HL-60/S4 treated with phorbol 12-myristate 13-acetate at 8.2 ng/mL for 4 days and 3 days (cell line): ENCODE results near the gene PNMA8B.

Experiments
- in situ Hi-C: fragments of 300-500 bp; cut with MboI; formaldehyde crosslinking; loops from 2 replicates; pipeline ENCODE4 v1.15.0; 2022; ENCODE audit warnings: low sequenced_read_pairs

Gene PNMA8B

DNA sequence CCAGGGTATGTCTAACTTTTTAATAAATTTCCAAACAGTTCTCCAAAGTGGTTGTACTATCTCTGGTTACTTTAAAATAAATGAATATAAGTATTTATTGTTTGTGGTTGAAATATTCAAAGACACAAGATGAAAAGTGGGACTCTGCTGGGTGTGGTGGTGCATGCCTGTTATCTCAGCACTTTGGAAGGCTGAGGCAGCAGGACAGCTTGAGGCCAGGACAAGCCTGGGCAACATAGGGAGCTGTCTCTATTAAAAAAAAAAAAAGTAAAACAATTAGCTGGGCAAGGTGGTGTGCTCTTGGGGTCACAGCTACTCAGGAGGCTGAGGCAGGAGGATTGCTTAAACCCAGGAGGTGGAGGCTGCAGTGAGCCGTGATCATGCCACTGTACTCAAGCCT is 34.7 kb downstream of the PNMA8B start:
- in situ Hi-C loops: no loop called here

DNA sequence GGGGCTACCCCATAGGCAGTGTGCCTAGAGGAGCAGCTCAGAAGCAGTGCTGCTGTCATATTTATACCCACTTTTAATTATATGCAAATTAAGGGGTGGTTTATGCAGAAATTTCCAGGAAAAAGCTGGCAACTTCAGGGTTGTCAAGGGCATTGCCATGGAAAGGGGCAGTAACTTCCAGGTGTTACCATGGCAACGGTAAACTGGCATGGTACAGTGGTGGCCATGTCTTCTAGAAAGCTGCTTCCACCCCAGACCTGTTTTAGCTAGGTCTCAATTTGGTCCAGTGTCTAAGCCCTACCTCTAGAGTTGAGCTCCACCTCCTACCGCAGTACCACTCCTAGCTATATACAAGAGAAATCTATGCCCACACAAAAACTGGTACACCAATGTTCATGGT is 35.6 kb downstream of the PNMA8B start:
- in situ Hi-C loops: no loop called here

DNA sequence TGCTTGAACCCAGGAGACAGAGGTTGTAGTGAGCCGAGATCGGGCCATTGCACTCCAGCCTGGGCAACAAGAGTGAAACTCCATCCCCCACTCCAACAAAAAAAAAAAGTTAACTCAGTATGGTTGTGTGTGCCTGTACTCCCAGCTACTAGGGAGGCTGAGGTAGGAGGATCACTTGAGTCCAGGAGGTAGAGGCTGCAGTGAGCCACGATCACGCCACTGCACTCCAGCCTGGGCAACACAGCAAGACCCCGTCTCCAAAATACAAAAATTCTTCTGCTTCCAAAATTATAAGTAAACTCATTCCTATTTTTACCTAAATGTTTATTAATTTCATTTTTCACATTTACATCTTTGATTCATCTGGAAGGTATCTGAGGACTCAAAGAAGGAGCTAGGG is 38.7 kb downstream of the PNMA8B start:
- in situ Hi-C loops: no loop called here

DNA sequence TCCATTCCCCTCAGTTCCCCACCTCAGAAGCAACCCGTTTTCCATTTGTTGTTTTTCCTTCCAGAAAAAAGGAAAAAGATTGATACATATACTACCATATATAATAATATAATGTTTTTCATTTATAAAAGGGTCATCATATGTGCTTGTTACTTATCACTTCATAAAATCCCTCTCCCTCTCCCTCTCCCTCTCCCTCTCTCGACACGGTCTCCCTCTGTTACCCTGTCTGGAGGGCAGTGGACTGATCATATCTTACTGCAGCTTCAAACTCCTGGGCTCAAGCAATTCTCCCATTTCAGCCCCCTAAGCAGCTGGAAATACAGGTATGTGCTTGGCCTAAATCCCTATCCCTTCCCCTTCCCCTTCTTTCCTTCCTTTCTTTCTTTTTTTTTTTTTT is 41.4 kb downstream of the PNMA8B start:
- in situ Hi-C loops: no loop called here

DNA sequence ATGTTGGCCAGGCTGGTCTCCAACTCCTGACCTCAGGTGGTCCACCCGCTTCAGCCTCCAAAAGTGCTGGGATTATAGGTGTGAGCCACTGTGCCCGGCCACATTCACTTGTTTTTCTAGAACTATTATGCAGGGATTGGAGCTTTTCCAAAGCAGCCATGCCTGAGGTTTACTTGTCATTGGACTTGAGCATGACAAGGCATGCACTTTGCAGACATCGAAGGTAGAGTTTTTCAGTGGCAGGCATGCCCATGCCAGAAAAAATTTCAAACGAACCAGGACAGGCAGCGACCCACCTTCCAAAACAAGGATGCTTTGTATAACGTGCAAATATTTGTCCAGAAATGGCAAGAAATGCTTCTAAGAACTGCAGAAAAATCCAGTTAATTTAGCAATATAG is 42.0 kb downstream of the PNMA8B start:
- in situ Hi-C loops: no loop called here

DNA sequence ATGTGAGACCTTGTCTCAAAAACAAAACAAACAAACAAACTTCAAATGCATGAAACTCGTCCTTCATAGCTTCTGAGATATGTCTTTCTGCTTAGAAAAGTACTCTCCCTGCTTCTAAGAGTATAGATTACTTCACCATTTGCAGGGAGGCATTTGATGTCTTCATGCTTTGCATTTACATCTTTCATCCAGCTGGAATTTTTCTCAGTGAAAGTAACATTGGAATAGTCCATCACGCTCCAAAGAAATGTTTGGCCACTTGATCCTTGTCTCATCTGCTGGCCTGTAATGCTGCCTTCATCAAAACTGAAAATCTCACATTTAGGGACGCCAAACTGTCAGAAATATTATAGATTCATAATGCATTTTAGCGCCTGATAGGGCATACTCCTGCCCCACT is 43.5 kb downstream of the PNMA8B start:
- in situ Hi-C loops: no loop called here

DNA sequence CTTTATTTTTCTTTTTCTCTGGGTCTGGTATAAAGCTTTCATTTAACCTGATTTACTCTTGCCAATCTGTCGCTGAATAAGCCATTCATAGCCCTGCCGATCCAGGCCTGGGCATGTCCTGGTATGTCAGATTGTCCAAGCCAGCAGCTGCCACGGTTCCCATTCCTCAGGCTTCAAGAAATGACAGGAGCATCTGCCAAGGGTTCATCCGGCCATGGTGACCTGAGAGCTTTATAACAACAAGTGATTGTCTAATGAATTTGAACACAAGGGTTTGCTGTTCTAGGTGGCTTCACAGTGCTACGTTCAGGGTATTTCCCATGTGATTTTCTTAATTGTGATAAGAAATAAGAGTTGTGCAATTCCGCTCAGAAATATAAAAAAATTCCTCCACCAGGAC is 44.3 kb downstream of the PNMA8B start:
- in situ Hi-C loops: no loop called here

DNA sequence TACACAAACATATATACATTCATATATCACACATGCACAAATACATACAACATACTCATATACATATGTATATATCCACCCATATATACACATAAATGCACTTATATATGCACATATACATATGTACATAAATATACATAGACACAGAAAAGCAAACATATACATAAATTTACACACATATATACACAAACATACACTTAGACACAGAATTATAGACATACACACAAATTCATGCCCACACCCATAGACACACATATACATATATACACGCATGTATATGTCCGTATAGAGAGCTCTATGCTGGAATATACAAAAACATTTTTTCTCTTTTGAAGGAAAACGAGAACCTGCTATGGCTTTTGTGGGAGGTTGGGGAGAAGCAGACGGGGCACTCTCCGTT is 44.9 kb downstream of the PNMA8B start:
- in situ Hi-C loops: no loop called here

DNA sequence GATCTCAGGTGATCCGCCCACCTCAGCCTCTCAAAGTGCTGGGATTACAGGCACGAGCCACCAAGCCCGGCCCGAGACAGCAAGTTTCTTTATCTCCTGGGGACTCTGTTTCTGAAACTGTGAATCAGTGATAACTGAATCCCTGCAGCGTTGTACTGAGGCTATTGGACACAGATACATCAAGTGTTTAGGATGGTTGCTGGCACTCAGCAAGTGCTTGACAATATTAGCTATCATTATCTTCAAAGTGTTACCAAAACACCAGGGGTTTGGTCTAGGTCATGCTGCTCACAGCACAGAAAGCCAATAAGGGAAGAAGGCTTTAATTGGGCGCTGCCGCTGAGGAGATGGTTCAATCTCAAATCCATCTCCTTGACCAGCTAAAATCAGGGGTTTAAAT is 46.4 kb downstream of the PNMA8B start:
- in situ Hi-C loops: no loop called here

DNA sequence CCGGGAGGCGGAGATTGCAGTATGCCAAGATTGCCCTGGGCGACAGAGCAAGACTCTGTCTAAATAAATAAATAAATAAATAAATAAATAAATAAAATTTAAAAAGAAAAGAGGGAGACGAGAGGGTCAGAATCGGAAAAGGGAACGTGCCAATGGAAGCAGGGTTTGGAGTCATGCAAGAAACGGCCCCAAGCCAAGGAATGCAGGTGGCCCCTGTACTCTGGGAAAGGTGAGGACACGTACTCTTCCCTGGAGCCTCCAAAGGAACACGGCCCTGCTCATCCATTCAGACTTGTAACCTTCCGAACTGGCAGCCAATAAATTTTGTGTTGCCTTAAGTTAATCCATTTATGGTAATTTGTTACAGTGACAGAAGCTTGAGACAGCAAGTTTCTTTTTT is 47.1 kb downstream of the PNMA8B start:
- in situ Hi-C loops: no loop called here

DNA sequence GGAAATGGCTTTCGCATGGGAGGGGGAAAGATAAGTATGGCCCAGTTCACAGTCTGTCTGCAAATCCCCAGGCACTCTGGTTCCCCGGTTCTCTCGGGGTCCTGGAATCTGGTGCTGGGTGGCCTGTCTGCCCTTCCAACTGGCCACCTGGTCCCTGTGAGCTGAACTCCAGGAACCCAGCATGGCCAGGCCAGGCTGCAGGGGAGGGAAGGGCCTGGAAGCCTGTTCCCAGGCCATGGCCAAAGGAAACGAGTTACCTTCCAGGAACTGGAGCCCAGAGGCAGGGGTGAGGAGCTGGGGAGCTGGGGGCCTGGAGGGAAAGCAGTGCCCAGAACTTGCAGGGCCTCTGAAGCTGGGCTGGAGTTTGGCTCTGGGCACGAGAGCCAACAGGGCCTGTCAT is 47.8 kb downstream of the PNMA8B start:
- in situ Hi-C loops: no loop called here

DNA sequence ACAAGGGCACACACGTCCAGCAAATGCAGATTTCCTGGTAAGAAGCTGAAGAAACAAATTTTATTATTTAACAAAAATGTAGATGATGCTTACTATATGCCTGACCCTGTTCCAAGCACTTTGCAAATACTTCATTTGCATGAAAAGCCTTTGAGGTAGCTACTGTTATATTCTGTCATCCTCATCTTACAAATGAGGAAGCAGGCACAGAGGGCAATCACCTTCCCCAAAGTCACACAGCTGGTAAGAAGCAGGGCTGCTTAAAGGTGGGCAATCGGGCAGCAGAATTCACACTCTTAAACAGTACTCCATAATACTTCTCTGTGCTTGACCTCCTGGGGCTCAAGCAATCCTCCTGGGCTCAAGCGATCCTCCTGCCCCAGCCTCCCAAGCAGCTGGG is 48.7 kb downstream of the PNMA8B start:
- in situ Hi-C loops: no loop called here

DNA sequence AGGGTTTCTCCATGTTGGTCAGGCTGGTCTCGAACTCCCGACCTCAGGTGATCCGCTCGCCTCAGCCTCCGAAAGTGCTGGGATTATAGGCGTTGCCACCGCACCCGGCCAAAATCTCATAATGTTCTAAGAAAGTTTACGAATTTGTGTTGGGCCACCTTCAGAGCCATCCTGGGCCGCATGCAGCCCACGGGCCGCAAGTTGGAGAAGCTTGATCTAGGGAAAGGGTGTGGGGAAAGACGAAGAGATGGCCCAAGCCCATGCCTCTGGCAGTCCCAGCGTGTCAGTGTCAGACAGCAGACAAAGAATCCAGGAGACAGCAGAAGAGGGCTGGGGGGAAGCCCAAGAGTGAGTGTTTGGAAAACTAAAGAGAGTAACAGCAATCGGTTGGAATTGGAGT is 49.6 kb downstream of the PNMA8B start:
- in situ Hi-C loops: no loop called here

DNA sequence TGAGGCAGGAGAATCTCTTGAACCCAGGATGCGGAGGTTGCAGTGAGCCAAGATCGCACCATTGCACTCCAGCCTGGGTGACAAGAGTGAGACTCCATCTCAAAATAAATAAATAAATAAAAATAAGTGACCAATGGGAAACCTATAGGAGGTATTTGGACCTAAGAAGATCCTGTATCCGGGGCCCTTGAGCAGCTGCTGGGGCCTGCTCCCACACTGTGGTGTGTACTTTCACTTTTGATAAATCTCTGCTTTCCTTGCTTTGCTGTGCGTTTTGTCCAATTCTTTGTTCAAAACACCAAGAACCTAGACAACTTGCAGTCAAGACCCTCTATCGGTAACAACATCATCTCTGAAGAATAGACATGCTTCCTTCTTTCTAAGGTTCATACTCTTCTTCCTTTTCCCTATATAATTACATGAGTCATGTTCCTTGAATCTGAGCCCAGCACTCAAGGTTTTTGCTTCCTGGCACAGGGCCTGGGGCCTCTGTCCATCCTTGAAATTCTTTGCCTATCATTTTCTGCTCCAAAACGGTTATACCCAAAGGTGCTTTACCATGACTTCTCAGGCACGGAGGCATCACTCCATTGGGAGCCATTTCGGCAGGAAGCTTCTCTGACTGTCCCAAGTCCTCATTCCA is 52.7 kb downstream of the PNMA8B start:
- in situ Hi-C loops: no loop called here

DNA sequence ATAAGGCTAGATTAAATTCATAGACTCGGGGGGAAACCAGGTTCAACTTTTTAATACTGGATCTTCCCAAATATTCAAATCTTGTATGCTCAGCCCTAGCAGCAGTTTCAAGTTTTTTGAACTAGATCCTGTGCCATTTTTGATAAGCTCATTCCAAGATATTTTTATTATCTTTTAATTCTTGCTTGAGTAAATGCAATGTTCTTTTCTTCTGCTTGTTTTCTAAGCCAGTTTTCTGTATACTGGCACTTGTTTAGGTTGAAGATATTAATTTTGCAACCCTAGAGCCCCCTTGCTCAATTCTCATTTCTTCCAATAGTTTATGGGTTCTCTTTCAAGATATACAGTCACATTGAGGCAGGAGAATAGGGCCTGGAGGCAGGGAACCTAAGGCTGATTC is 53.8 kb downstream of the PNMA8B start:
- in situ Hi-C loops: no loop called here
